K562 (cell line): ENCODE measurements around the gene TAF11L11. TPM values are rescaled to one million over a fixed set of nuclear protein-coding genes. Genes with fewer than 3 reads are reported as not detected.

Source experiments
- ATAC-seq: fragments of 200-7000 bp; cut with Tn5 transposase; 3 replicates; pipeline ENCODE4 v1.9.1; 2020; ENCODE audit warnings: moderate library complexity
- BruUV-seq: library from RNA; stranded (reverse); fragments of 400-500 nt; replicated peaks from 2 replicates; lab custom pipeline; 2021; lab: Mats Ljungman, UMichigan
- CTCF ChIA-PET: fragments of 300-600 bp; formaldehyde crosslinking; extraction: SDS; loops from one replicate; lab custom pipeline; 2021; ENCODE audit warnings: low intra/inter-chr PET ratio; lab: Yijun Ruan, JAX
- POLR2A ChIA-PET: fragments of 300-600, 350-650 bp; sonication (Branson Sonifier 250); formaldehyde crosslinking; extraction: SDS; loops from one replicate; lab custom pipeline; 2021; ENCODE audit warnings: antibody characterized with exemption, inconsistent platforms; lab: Yijun Ruan, JAX
- DNase-seq, 4 experiments: peaks; one replicate each; pipeline versions ENCODE4 v3.0.0 to v3.0.0-alpha.2; 2011 to 2018; ENCODE audit warnings: low spot score in 3 of 4, mixed read lengths in 3 of 4; ENCODE audit errors: extremely low read depth in 1 of 4
- FAIRE-seq: peaks from 2 replicates; lab custom pipeline; 2011; peaks lifted over from hg19 to GRCh38; lab: Jason Lieb, UNC
- H2AFZ ChIP-seq: 2 replicates; pipeline ENCODE4 v1.6.0; 2011; ENCODE audit warnings: low read depth, low read length, control low read depth, inconsistent platforms
- H3K27ac ChIP-seq: fragments of 200-600 bp; 3 replicates; pipeline ENCODE4 v1.8.0; 2011; ENCODE audit warnings: low read depth, mild to moderate bottlenecking, control low read depth, inconsistent platforms, low read length, moderate library complexity, mixed read lengths; ENCODE audit errors: extremely low read depth
- H3K27me3 ChIP-seq, 2 experiments: fragments of 300-600 bp in 1 of 2; 2 replicates in 1 of 2; 3 replicates in 1 of 2; pipeline versions ENCODE4 v1.6.0 to v1.8.0; 2011; ENCODE audit warnings: inconsistent platforms in 2 of 2, low read length in 2 of 2, mild to moderate bottlenecking in 1 of 2, mixed read lengths in 1 of 2, moderate library complexity in 1 of 2; ENCODE audit not compliant: control insufficient read depth in 2 of 2, insufficient read depth in 2 of 2
- H3K36me3 ChIP-seq: fragments of 300-600 bp; 3 replicates; pipeline ENCODE4 v1.8.0; 2011; ENCODE audit warnings: mild to moderate bottlenecking, low read length, inconsistent platforms; ENCODE audit not compliant: control insufficient read depth, insufficient read depth
- H3K4me1 ChIP-seq, 2 experiments: fragments of 200-600 bp in 1 of 2; replicated peaks in 1 of 2; 2 replicates in 1 of 2; 3 replicates in 1 of 2; pipeline versions ENCODE4 v1.5.1 to v1.8.0; 2011; ENCODE audit warnings: inconsistent platforms in 2 of 2, low read length in 2 of 2, mild to moderate bottlenecking in 1 of 2, mixed read lengths in 1 of 2, moderate library complexity in 1 of 2; ENCODE audit not compliant: control insufficient read depth in 2 of 2, insufficient read depth in 2 of 2
- H3K4me2 ChIP-seq: 2 replicates; pipeline ENCODE4 v1.6.1; 2011; ENCODE audit warnings: low read length, control low read depth, inconsistent platforms, mixed read lengths; ENCODE audit not compliant: insufficient read depth
- H3K4me3 ChIP-seq: fragments of 200-600 bp; sonication (generic), shearing (Covaris generic); 2 replicates; pipeline ENCODE4 v1.5.1; 2016; ENCODE audit warnings: control low read depth, inconsistent platforms
- H3K79me2 ChIP-seq: fragments of 200-600 bp; 3 replicates; pipeline ENCODE4 v1.8.0; 2011; ENCODE audit warnings: low read length, inconsistent platforms; ENCODE audit not compliant: control insufficient read depth, insufficient read depth
- H3K9ac ChIP-seq, 2 experiments: 2 replicates each; pipeline versions ENCODE4 v1.6.0 to v1.6.1; 2011; ENCODE audit warnings: low read depth in 2 of 2, low read length in 2 of 2, control low read depth in 1 of 2, inconsistent platforms in 1 of 2, mild to moderate bottlenecking in 1 of 2, mixed read lengths in 1 of 2; ENCODE audit not compliant: insufficient read depth in 1 of 2
- H3K9me1 ChIP-seq: one replicate; pipeline ENCODE4 v1.6.0; 2011; ENCODE audit warnings: inconsistent platforms, mild to moderate bottlenecking, low read length, moderate library complexity; ENCODE audit not compliant: control insufficient read depth, insufficient read depth
- H3K9me3 ChIP-seq: replicated peaks from 2 replicates; pipeline ENCODE4 v1.5.1; 2011; ENCODE audit warnings: low read depth, low read length, inconsistent platforms; ENCODE audit not compliant: control insufficient read depth, insufficient read depth
- H4K20me1 ChIP-seq: replicated peaks from 2 replicates; pipeline ENCODE4 v1.6.1; 2011; ENCODE audit warnings: low read length, inconsistent platforms, mixed read lengths; ENCODE audit not compliant: control insufficient read depth, insufficient read depth
- BRD9 ChIP-seq: fragments of 450-650 bp; IDR thresholded peaks from 2 replicates; pipeline ENCODE4 v1.6.1; 2018; ENCODE audit warnings: low read depth; ENCODE audit not compliant: partially characterized antibody
- DMBX1 ChIP-seq: fragments of 250-450 bp; sonication (Bioruptor Pico); IDR thresholded peaks from 2 replicates; pipeline ENCODE4 v1.8.0; 2022; ENCODE audit warnings: inconsistent platforms, mild to moderate bottlenecking, moderate library complexity, borderline replicate concordance
- MAFG ChIP-seq: fragments of 450-650 bp; conservative IDR thresholded peaks from 2 replicates; pipeline ENCODE4 v1.6.1; 2016; ENCODE audit warnings: missing genetic modification characterization, missing compliant biosample characterization
- MEF2D ChIP-seq: conservative IDR thresholded peaks from 2 replicates; pipeline ENCODE4 v1.6.1; 2016; ENCODE audit warnings: low read depth, missing genetic modification characterization, missing compliant biosample characterization
- RAD51 ChIP-seq: fragments of 450-650 bp; IDR thresholded peaks from 2 replicates; pipeline ENCODE4 v1.7.1; 2016; ENCODE audit warnings: low read depth, mild to moderate bottlenecking, borderline replicate concordance
- SREBF1 ChIP-seq: fragments of 150-350 bp; IDR thresholded peaks from 2 replicates; pipeline ENCODE4 v1.6.1; 2014; ENCODE audit warnings: antibody characterized with exemption, low read depth, low read length, borderline replicate concordance
- SREBF2 ChIP-seq: sonication (generic); formaldehyde crosslinking; IDR thresholded peaks from 2 replicates; pipeline ENCODE4 v1.4.0; 2020; ENCODE audit warnings: mild to moderate bottlenecking, missing genetic modification reagents
- ZBTB8A ChIP-seq: fragments of 450-650 bp; IDR thresholded peaks from 2 replicates; pipeline ENCODE4 v1.6.1; 2018; ENCODE audit warnings: mild to moderate bottlenecking, moderate library complexity; ENCODE audit not compliant: partially characterized antibody
- WGBS: fragments of 100-300 bp; shearing (Covaris generic); methylation state at CpG from one replicate; pipeline ENCODE4 v1.1.6; 2016; ENCODE audit warnings: low coverage, mixed read lengths; ENCODE audit not compliant: insufficient coverage; ENCODE audit errors: missing lambda C conversion rate; 5-methylcytosine and 5-hydroxymethylcytosine counted together
- in situ Hi-C: fragments of 300-500 bp; cut with MboI; formaldehyde crosslinking; loops from 4 replicates; pipeline ENCODE4 v1.15.0; 2018; ENCODE audit warnings: inconsistent platforms, mixed read lengths
- intact Hi-C: fragments of 100-400 bp; cut with micrococcal nuclease; formaldehyde crosslinking; loops from 2 replicates; pipeline ENCODE4 v1.14.2; 2022
- polyA plus RNA-seq, 8 experiments: library from polyadenylated mRNA; depleted of rRNA in 4 of 8; stranded (reverse) in 5 of 8; unstranded in 3 of 8; fragments of >200 nt; fragmentation: Nextera tagmentation in 2 of 8; fragmentation: Illumina TruSeq in 1 of 8; extraction: Ambion mirVana in 2 of 8; extraction: Trizol in 1 of 8; gene quantifications; 2 replicates each; pipeline versions ENCODE4 v1.2.1 to v1.2.3, GENCODE V29; 2011 to 2014; ENCODE audit warnings: inconsistent platforms in 1 of 8, missing spikeins in 1 of 8
- total RNA-seq, 7 experiments: library from RNA; depleted of rRNA in 6 of 7; stranded (reverse); fragments of >200 nt in 6 of 7; fragmentation: Illumina TruSeq in 2 of 7; extraction: Trizol in 2 of 7; gene quantifications; 2 replicates each; pipeline versions ENCODE4 v1.2.1 to v1.2.3, GENCODE V29; 2011 to 2021; ENCODE audit warnings: low replicate concordance in 1 of 7
- TF ChIP-seq, protein P1 (sequence below): sonication (generic); formaldehyde crosslinking; IDR thresholded peaks from 2 replicates; pipeline ENCODE4 v1.8.0; 2022; ENCODE audit warnings: missing genetic modification reagents, mild to moderate bottlenecking, borderline replicate concordance
- TF ChIP-seq, protein P2 (sequence below): fragments of 250-450 bp; sonication (Bioruptor Pico); IDR thresholded peaks from 2 replicates; pipeline ENCODE4 v1.4.0; 2020; ENCODE audit warnings: mild to moderate bottlenecking, moderate library complexity
- TF ChIP-seq, protein P3 (sequence below): fragments of 450-650 bp; IDR thresholded peaks from 2 replicates; pipeline ENCODE4 v1.6.1; 2017; ENCODE audit warnings: antibody characterized with exemption, mild to moderate bottlenecking
- TF ChIP-seq, protein P4 (sequence below): fragments of 450-650 bp; IDR thresholded peaks from 2 replicates; pipeline ENCODE4 v1.6.1; 2014; ENCODE audit warnings: low read depth, mild to moderate bottlenecking, moderate library complexity, borderline replicate concordance
- TF ChIP-seq, protein P5 (sequence below): fragments of 250-450 bp; sonication (Bioruptor Pico); IDR thresholded peaks from 2 replicates; pipeline ENCODE4 v1.8.0; 2021; ENCODE audit warnings: moderate library complexity, mild to moderate bottlenecking, inconsistent platforms

The TAF11L11 gene
- total and polyA plus RNA-seq, 9 of the 15 experiments (the other 6 are each of a cell fraction or from before 2014, with no cell fraction given) = not detected

DNA sequence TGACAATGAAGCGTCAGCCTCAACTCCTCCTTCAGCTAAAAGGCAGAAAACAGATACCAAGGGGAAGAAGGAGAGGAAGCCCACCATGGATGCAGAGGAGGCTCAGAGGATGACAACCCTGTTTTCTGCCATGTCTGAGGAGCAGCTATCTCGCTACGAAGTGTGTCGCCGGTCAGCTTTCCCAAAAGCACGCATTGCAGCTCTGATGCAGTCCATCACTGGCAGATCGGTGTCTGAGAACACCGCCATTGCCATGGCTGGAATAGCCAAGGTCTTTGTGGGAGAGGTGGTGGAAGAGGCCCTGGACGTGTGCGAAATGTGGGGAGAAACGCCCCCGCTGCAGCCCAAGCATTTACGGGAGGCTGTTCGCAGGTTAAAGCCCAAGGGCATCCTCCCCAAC is 968 bp downstream of the TAF11L11 start:
- intact Hi-C loops (no loop called here), in situ Hi-C loops (loop anchor here (5.0 kb wide), 1 partner anchor 78 kb away; the partner anchor contains the start of genes TAF11L5 and TAF11L6)
- H3K4me3 ChIP-seq = no peak overlapping the region
- no peaks in the 10 kb centered on the region for H3K9me1 ChIP-seq
- H3K36me3 ChIP-seq = no peaks in the 10 kb centered on the region
- H3K27me3 ChIP-seq = no peaks in the 10 kb centered on the region
- FAIRE-seq (no peak), DNase-seq (no peak), ATAC-seq (no peak)
- H3K4me1 ChIP-seq = no peaks in the 10 kb centered on the region
- H3K27ac ChIP-seq = no peak overlapping the region
- H3K4me2 ChIP-seq = no peak overlapping the region
- BruUV-seq = no TSS peak
- ChIA-PET POLR2A (no interaction called here), CTCF (no interaction called here)
- no peaks in the 10 kb centered on the region for H4K20me1 ChIP-seq
- 1% methylated on average over 14 of the region's 14 CpGs for WGBS
- H3K9ac ChIP-seq = no peak overlapping the region
- H2AFZ ChIP-seq = no peak overlapping the region
- no peaks in the 10 kb centered on the region for H3K9me3 ChIP-seq
- no peaks in the 10 kb centered on the region for H3K79me2 ChIP-seq
- TF ChIP-seq BRD9 = no peak
- TF ChIP-seq MEF2D (tag) = no peak
- no peak for TF ChIP-seq RAD51
- no peak for TF ChIP-seq SREBF1
- no peak for TF ChIP-seq DMBX1 (CRISPR knock-in tag)
- TF ChIP-seq, protein P1, sequence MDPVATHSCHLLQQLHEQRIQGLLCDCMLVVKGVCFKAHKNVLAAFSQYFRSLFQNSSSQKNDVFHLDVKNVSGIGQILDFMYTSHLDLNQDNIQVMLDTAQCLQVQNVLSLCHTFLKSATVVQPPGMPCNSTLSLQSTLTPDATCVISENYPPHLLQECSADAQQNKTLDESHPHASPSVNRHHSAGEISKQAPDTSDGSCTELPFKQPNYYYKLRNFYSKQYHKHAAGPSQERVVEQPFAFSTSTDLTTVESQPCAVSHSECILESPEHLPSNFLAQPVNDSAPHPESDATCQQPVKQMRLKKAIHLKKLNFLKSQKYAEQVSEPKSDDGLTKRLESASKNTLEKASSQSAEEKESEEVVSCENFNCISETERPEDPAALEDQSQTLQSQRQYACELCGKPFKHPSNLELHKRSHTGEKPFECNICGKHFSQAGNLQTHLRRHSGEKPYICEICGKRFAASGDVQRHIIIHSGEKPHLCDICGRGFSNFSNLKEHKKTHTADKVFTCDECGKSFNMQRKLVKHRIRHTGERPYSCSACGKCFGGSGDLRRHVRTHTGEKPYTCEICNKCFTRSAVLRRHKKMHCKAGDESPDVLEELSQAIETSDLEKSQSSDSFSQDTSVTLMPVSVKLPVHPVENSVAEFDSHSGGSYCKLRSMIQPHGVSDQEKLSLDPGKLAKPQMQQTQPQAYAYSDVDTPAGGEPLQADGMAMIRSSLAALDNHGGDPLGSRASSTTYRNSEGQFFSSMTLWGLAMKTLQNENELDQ (CRISPR knock-in tag) = no peak
- TF ChIP-seq ZBTB8A = no peak
- TF ChIP-seq SREBF2 = no peak
- TF ChIP-seq, protein P2, sequence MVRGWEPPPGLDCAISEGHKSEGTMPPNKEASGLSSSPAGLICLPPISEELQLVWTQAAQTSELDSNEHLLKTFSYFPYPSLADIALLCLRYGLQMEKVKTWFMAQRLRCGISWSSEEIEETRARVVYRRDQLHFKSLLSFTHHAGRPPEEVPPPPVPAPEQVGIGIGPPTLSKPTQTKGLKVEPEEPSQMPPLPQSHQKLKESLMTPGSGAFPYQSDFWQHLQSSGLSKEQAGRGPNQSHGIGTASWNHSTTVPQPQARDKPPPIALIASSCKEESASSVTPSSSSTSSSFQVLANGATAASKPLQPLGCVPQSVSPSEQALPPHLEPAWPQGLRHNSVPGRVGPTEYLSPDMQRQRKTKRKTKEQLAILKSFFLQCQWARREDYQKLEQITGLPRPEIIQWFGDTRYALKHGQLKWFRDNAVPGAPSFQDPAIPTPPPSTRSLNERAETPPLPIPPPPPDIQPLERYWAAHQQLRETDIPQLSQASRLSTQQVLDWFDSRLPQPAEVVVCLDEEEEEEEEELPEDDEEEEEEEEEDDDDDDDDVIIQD (CRISPR knock-in tag) = no peak
- TF ChIP-seq, protein P3, sequence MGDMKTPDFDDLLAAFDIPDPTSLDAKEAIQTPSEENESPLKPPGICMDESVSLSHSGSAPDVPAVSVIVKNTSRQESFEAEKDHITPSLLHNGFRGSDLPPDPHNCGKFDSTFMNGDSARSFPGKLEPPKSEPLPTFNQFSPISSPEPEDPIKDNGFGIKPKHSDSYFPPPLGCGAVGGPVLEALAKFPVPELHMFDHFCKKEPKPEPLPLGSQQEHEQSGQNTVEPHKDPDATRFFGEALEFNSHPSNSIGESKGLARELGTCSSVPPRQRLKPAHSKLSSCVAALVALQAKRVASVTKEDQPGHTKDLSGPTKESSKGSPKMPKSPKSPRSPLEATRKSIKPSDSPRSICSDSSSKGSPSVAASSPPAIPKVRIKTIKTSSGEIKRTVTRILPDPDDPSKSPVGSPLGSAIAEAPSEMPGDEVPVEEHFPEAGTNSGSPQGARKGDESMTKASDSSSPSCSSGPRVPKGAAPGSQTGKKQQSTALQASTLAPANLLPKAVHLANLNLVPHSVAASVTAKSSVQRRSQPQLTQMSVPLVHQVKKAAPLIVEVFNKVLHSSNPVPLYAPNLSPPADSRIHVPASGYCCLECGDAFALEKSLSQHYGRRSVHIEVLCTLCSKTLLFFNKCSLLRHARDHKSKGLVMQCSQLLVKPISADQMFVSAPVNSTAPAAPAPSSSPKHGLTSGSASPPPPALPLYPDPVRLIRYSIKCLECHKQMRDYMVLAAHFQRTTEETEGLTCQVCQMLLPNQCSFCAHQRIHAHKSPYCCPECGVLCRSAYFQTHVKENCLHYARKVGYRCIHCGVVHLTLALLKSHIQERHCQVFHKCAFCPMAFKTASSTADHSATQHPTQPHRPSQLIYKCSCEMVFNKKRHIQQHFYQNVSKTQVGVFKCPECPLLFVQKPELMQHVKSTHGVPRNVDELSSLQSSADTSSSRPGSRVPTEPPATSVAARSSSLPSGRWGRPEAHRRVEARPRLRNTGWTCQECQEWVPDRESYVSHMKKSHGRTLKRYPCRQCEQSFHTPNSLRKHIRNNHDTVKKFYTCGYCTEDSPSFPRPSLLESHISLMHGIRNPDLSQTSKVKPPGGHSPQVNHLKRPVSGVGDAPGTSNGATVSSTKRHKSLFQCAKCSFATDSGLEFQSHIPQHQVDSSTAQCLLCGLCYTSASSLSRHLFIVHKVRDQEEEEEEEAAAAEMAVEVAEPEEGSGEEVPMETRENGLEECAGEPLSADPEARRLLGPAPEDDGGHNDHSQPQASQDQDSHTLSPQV = no peak
- TF ChIP-seq, protein P4, sequence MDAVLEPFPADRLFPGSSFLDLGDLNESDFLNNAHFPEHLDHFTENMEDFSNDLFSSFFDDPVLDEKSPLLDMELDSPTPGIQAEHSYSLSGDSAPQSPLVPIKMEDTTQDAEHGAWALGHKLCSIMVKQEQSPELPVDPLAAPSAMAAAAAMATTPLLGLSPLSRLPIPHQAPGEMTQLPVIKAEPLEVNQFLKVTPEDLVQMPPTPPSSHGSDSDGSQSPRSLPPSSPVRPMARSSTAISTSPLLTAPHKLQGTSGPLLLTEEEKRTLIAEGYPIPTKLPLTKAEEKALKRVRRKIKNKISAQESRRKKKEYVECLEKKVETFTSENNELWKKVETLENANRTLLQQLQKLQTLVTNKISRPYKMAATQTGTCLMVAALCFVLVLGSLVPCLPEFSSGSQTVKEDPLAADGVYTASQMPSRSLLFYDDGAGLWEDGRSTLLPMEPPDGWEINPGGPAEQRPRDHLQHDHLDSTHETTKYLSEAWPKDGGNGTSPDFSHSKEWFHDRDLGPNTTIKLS = no peak
- no peak for TF ChIP-seq MAFG (tag)
- TF ChIP-seq, protein P5, sequence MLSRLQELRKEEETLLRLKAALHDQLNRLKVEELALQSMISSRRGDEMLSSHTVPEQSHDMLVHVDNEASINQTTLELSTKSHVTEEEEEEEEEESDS (CRISPR knock-in tag) = no peak
